ENCODE results near the gene RGMB. TPM values are rescaled to one million over a fixed set of nuclear protein-coding genes. Genes with fewer than 3 reads are reported as not detected.
A peak's percentile ranks its signal among the peaks of the same experiment; 100 is the strongest.

RGMB gene
- polyA plus RNA-seq (8.5 to 28.7 TPM (median 16.3 TPM) in 3 replicates), polyA minus RNA-seq (15.6 to 76.9 TPM (median 23.9 TPM) in 3 replicates)
- 5.3 TPM for polyA plus RNA-seq (2011; ENCODE audit: low read depth)
- 10.9 and 13.1 TPM in 2 replicates for polyA plus RNA-seq (2011; cell fraction: cytosol; rRNA removed)
- polyA plus RNA-seq (2011; cell fraction: nucleus; rRNA removed), result 28.1 and 30.9 TPM in 2 replicates
- polyA plus RNA-seq (2012; ENCODE audit: low replicate concordance), result 5.1 and 20.0 TPM in 2 replicates
- 24.0 TPM for polyA minus RNA-seq (2011; cell fraction: cytosol; rRNA and poly(A)+ RNA removed)
- 24.3 and 33.9 TPM in 2 replicates for polyA minus RNA-seq (2011; cell fraction: nucleus; rRNA and poly(A)+ RNA removed)

GRCh38 chr5:98773464-98774191 is at the start of gene RGMB:
RGMB (plus strand) TSS chr5:98773663; CDS start chr5:98774071, 408 bp downstream.
- H3K27ac ChIP-seq (ENCODE audit: control insufficient read depth, insufficient read depth, low read length), result peak within 1 kb of the TSS; percentile 86
- peaks cover 24% of the 10 kb centered on the region for H3K4me1 ChIP-seq (ENCODE audit: control insufficient read depth, extremely low read depth, insufficient read depth, low read length)
- H3K4me3 ChIP-seq (ENCODE audit: control insufficient read depth in 2 of 3, extremely low read depth in 1 of 3, insufficient read depth in 2 of 3, low read depth in 1 of 3, low read length in 3 of 3), result peak within 1 kb of the TSS; percentile 83 to 98 (median 88)
- H2AFZ ChIP-seq (ENCODE audit: control insufficient read depth, low read length), result peak within 1 kb of the TSS; percentile 77
- H3K4me2 ChIP-seq (ENCODE audit: control insufficient read depth, extremely low read depth, insufficient read depth, low read depth, low read length), result peak within 1 kb of the TSS; percentile 100
- H3K9ac ChIP-seq (ENCODE audit: control insufficient read depth, extremely low read depth, insufficient read depth, low read length), result peak within 1 kb of the TSS; percentile 85
- peaks cover 50% of the 10 kb centered on the region for H3K79me2 ChIP-seq (ENCODE audit: control insufficient read depth, insufficient read depth, low read length)
- no peak for TF ChIP-seq EZH2 (IDR thresholded peaks at IDR 0.05; ENCODE audit: low read length)
- no peaks in the 10 kb centered on the region for H3K9me3 ChIP-seq (ENCODE audit: control insufficient read depth, low read depth, low read length)
- peaks cover 15% of the 10 kb centered on the region for H4K20me1 ChIP-seq (ENCODE audit: control insufficient read depth, extremely low read depth, insufficient read depth, low read length)
- peaks cover 0 to 4% of the 10 kb centered on the region in 2 experiments for H3K36me3 ChIP-seq (ENCODE audit: control insufficient read depth in 2 of 2, extremely low read depth in 1 of 2, insufficient read depth in 2 of 2, low read length in 2 of 2)
- DNase-seq (ENCODE audit: low read depth, low spot score) (peak; percentile 76), FAIRE-seq (peak; percentile 9)
- H3K27me3 ChIP-seq (ENCODE audit: control insufficient read depth, extremely low read depth, insufficient read depth, low read length), result no peaks in the 10 kb centered on the region
- H3K9me1 ChIP-seq (ENCODE audit: control insufficient read depth, extremely low read depth, insufficient read depth, low read length), result no peaks in the 10 kb centered on the region
- dilution Hi-C loops (cut with MboI; ENCODE audit: extremely low pct_ligation_motif_present, low sequenced_read_pairs), result loop anchor here (25.0 kb wide), 1 partner anchor 336 kb away; no protein-coding TSS in a partner anchor

DNA sequence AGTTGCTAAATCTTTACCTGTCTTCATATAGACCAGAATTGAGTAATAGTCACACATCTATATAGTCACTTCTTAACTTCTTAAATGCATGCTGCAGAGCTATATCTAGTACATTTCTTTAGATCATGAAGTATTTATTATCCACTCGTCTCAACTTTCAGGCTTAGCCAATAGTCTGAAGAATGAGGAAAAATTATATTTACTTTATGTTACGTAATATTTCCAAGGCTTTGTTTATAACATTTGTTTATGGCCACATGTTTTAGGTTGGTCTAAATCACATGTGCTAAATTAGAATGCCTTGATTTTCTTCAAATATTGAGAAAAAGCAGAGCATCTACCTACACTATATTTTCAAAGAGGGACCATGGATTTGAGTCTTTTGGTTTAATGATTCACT is 47.2 kb upstream of the RGMB start:
- no peaks in the 10 kb centered on the region for H3K9me3 ChIP-seq (ENCODE audit: control insufficient read depth, low read depth, low read length)
- H2AFZ ChIP-seq (ENCODE audit: control insufficient read depth, low read length), result no peak overlapping the region
- no peaks in the 10 kb centered on the region for H3K79me2 ChIP-seq (ENCODE audit: control insufficient read depth, insufficient read depth, low read length)
- H3K36me3 ChIP-seq (ENCODE audit: control insufficient read depth in 2 of 2, extremely low read depth in 1 of 2, insufficient read depth in 2 of 2, low read length in 2 of 2), result no peaks in the 10 kb centered on the region
- no peak overlapping the region for H3K9ac ChIP-seq (ENCODE audit: control insufficient read depth, extremely low read depth, insufficient read depth, low read length)
- dilution Hi-C loops (cut with MboI; ENCODE audit: extremely low pct_ligation_motif_present, low sequenced_read_pairs), result no loop called here
- DNase-seq (ENCODE audit: low read depth, low spot score) (no peak), FAIRE-seq (no peak)
- no peaks in the 10 kb centered on the region for H4K20me1 ChIP-seq (ENCODE audit: control insufficient read depth, extremely low read depth, insufficient read depth, low read length)
- no peaks in the 10 kb centered on the region for H3K4me1 ChIP-seq (ENCODE audit: control insufficient read depth, extremely low read depth, insufficient read depth, low read length)
- no peak overlapping the region for H3K4me3 ChIP-seq (ENCODE audit: control insufficient read depth in 2 of 3, extremely low read depth in 1 of 3, insufficient read depth in 2 of 3, low read depth in 1 of 3, low read length in 3 of 3)
- H3K4me2 ChIP-seq (ENCODE audit: control insufficient read depth, extremely low read depth, insufficient read depth, low read depth, low read length), result no peak overlapping the region
- H3K9me1 ChIP-seq (ENCODE audit: control insufficient read depth, extremely low read depth, insufficient read depth, low read length), result no peaks in the 10 kb centered on the region
- H3K27ac ChIP-seq (ENCODE audit: control insufficient read depth, insufficient read depth, low read length), result no peak overlapping the region
- TF ChIP-seq EZH2 (IDR thresholded peaks at IDR 0.05; ENCODE audit: low read length), result no peak
- TF ChIP-seq, protein P1, sequence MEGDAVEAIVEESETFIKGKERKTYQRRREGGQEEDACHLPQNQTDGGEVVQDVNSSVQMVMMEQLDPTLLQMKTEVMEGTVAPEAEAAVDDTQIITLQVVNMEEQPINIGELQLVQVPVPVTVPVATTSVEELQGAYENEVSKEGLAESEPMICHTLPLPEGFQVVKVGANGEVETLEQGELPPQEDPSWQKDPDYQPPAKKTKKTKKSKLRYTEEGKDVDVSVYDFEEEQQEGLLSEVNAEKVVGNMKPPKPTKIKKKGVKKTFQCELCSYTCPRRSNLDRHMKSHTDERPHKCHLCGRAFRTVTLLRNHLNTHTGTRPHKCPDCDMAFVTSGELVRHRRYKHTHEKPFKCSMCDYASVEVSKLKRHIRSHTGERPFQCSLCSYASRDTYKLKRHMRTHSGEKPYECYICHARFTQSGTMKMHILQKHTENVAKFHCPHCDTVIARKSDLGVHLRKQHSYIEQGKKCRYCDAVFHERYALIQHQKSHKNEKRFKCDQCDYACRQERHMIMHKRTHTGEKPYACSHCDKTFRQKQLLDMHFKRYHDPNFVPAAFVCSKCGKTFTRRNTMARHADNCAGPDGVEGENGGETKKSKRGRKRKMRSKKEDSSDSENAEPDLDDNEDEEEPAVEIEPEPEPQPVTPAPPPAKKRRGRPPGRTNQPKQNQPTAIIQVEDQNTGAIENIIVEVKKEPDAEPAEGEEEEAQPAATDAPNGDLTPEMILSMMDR (optimal IDR thresholded peaks at IDR 0.05 in 1 of 3, IDR thresholded peaks at IDR 0.05 in 1 of 3, conservative IDR thresholded peaks at IDR 0.05 in 1 of 3; ENCODE audit: extremely low read depth in 1 of 3, insufficient read depth in 2 of 3, low read length in 3 of 3), result no peak
- no peaks in the 10 kb centered on the region for H3K27me3 ChIP-seq (ENCODE audit: control insufficient read depth, extremely low read depth, insufficient read depth, low read length)

Measured in keratinocyte (primary cell).